GM19240 (cell line): Measurements from ENCODE around the gene ARFIP1.
A peak's percentile ranks its signal among the peaks of the same experiment; 100 is the strongest.
"Not testable (repeated sequence)": the region's sequence is repeated elsewhere in the genome, so short reads cannot be mapped to it uniquely, and the experiment has no call there.

Experiments
- DNase-seq: peaks from one replicate; pipeline ENCODE4 v3.0.0; 2011; ENCODE audit warnings: low spot score; ENCODE audit not compliant: insufficient read length

The ARFIP1 gene, protein sequence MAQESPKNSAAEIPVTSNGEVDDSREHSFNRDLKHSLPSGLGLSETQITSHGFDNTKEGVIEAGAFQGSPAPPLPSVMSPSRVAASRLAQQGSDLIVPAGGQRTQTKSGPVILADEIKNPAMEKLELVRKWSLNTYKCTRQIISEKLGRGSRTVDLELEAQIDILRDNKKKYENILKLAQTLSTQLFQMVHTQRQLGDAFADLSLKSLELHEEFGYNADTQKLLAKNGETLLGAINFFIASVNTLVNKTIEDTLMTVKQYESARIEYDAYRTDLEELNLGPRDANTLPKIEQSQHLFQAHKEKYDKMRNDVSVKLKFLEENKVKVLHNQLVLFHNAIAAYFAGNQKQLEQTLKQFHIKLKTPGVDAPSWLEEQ

DNA sequence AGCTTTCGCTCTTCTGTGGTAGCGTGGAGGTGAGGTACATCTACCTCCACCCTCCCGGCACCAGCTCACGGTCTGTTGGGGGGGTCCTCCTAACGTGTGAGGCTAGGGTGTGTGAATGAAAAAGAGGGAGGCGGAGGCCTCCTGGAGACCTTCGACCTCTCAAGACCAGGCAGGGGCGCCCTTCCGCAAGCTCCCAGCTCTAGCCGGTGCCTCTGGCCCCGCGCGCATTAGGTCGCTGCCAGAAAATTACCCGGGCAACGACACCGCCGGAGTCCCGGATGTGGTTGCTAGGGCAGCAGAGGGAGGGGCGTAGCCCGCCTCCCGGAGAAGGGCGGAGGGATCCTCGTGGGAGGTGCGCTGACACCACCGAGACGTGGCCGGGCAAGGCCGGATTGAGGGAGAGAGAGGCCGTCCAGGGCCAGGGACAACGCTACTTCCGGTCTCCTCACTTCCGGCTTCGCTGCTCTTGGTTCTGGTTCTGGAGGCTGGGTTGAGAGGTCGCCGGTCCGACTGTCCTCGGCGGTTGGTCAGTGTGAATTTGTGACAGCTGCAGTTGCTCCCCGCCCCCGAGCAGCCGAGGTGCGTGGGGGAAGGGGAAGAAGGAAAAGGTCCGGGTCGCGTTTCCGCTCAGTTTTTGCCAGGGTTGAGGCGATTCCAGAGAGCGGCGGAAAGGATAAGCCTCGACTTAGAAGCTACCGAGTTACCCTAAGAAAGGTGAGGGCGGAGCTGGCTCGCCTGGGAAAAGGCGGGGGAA is at the start of gene ARFIP1, which contains the start of gene TIGD4:
ARFIP1 (plus strand) TSS at position 442 of the 754 bp plus-strand sequence. CDS start 49,680 bp downstream, outside the sequence.
TIGD4 (minus strand) TSS at position 218 of the 754 bp plus-strand sequence. CDS start 8,726 bp downstream, outside the sequence.
- peak; percentile 47 for DNase-seq

DNA sequence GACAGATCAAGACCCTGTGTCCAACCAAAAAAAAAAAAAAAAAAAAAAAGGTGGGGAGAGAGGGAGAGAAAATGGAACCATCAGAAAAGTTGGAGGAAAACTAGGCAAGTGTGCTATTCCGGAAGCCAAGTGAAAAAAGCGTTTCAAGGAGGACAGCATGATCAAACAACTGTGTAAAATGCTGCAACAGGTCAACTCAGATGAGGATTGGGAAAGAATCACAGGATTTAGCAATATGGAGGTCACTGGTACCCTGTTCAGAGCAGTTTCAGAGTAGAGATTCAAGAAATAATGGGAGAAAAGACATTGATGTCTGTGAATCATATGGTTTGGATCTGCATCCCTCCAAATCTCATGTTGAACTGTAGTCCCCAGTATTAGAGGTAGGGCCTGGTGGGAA is 47.8 kb upstream of the ARFIP1 start:
- DNase-seq: no peak

DNA sequence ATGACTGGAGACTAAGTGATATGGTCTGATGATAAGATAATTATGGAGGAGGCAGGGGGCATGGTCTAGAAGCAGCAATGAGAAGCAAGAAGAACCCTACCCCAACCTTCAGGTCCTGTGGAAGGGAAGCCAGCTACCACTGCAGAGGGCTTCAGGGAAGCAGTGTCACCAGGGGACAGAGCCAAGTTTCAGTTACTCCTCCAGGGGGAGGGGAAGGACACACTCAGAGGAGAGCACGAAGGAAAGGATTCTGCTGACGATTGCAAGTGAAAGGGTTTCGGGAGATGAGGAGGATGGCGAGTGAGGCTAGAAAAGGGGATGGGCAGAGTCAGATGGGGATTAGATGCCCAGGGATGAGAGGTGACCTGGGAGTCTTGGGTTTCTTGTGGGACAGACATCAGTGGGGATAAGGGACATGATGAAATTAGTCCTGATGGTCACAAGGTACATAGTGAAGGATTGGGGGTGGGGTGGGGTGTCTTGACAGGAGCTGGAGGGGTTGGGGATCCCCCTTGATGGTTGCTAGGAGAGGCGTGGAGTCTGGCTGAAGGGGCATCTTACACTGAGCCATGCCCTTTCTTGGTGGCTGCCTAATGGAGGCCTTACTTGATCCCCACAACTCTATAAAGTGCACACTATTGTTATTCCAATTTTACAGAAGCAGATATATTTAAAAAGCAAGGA is 45.6 kb upstream of the ARFIP1 start:
- DNase-seq: no peak

DNA sequence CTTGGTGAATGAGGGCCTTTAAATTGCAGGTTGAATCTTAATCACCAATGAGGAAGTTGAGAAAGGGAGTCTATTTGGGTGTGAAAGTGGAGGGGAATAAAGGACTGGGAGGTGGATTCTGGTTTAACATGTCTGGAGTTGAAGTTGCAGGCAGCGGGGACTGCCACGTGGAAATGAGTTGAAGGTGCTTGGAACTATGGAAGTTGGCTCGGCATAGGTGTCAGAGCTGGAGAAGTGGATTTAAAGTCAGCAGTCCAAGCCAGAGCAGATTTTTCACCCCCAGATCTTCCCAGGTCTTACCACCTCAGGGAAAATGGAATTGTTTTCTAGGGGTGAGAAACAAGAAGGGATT is 45.1 kb upstream of the ARFIP1 start:
- no peak for DNase-seq

DNA sequence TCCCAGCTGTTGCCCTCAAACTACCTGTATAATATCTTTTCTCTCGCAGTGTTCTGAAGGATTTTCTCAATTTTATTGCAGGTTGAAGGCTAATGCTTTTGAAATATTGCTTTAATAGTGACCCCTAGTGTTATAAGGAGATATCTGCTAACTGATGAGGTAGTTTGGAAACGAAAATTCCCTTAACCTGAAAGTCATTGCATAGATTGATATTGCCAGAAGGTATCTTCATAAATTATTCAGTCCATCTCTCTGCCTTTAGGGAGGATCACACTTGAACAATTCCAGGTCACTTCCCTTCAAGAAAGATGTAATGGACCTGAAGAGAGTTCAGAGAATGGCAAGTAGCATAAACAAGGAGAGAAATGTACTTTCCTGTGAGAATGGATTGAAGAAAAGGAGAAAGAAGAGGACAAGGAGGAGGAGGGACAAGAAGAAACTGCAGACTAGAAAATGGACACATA is 44.3 kb upstream of the ARFIP1 start:
- DNase-seq: no peak

DNA sequence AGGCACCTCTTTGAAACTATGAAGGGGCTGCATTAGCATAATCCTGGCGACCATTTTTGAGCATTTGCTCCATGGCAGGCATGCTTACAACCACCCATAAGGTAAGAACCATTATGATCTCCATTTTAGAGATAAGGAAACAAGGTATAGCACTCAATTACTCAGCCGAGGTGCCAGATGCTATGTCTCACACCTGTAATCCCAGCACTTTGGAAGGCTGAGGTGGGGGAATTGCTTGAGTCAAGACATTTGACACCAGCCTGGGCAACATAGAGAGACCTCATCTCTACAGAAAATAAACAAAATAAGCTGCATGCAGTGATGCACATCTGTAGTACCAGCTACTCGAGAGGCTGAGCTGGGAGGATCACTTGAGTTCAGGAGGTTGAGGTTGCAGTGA is 43.8 kb upstream of the ARFIP1 start:
- DNase-seq: no peak

DNA sequence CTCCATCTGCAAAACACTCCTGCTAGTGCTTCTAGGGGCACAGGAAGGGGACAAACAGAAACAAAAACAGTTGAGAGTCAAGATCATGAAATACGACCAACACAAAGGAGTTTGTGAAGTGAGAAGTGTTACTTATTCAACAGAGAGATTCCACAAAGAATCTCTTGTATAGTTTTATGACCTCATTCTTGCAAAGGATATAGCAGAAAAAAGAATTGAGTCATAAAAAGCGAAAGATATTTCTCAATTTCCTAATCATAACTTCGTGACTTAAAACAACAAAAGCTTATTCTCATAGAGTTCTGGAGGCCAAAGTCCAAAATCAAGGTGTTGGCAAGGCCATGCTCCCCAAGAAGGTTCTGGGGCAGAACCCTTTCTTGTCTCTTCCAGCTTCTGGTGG is 40.9 kb upstream of the ARFIP1 start:
- no peak for DNase-seq

DNA sequence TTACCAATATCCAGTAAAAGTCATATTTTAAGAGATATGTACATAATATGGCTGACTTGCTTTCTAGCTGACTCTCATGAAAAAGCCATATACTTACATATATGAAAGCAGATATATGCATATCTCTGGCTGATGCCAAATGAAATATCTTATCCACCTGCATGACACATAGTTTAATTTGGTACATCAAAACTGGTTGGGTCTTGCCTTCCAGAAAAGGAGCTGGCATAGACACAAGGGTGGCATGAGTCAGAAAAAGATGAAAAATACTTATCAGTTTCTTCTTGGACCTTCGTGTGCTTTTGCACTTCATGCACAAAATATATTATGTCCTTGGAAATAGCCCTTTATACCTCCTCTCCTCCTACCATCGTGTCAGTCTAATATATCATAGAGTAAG is 32.3 kb upstream of the ARFIP1 start:
- DNase-seq: no peak

DNA sequence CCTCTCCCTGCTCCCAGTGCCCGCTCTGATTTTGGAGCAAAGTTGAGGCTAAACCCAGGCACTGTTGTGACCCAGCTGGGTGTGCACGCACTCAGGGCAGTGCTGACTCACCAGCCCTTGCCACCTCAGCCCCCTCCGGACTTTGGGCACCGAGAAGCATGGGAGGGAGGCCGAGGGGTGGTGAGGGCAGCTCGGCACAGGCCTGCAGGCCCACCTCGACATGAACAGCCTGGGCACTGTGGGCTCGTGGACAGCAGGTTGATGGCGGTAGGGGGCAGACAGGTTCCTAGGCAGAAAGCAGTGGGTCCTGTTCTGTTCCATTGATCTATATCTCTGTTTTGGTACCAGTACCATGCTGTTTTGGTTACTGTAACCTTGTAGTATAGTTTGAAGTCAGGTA is 31.1 kb upstream of the ARFIP1 start:
- DNase-seq: no peak

DNA sequence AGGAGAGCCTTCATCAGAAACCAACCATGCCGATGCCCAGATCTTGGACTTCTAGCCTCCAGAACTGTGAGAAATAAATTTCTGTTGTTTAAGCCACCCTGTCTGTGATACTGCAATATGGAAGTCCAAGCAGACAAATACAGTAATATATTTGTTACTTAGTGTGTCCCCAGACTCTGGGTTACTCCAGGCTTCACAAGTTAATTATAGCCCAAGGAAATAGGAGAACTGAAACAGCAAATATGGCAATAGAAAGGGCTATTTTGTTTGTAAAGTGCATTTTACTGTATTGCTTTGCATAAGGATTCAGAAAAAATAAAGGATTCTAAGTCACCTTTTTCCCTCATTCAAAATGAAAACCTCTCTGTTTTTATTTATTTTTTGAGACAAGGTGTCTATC is 16.0 kb upstream of the ARFIP1 start:
- no peak for DNase-seq

DNA sequence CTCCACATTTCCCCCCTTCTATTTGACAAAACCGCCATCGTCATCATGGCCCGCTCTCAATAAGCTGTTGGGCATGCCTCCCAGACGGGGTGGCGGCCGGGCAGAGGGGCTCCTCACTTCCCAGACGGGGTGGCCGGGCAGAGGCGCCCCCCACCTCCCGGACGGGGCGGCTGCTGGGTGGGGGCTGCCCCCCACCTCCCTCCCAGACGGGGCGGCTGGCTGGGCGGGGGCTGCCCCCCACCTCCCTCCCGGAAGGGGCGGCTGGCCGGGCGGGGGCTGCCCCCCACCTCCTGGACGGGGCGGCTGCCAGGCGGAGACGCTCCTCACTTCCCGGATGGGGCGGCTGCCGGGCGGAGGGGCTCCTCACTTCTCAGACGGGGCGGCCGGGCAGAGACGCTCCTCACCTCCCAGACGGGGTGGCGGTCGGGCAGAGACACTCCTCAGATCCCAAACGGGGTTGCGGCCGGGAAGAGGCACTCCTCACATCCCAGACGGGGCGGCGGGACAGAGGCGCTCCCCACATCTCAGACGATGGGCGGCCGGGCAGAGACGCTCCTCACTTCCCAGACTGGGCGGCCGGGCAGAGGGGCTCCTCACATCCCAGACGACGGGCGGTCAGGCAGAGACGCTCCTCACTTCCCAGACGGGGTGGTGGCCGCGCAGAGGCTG is 14.6 kb upstream of the ARFIP1 start:
- DNase-seq: not testable (repeated sequence)

DNA sequence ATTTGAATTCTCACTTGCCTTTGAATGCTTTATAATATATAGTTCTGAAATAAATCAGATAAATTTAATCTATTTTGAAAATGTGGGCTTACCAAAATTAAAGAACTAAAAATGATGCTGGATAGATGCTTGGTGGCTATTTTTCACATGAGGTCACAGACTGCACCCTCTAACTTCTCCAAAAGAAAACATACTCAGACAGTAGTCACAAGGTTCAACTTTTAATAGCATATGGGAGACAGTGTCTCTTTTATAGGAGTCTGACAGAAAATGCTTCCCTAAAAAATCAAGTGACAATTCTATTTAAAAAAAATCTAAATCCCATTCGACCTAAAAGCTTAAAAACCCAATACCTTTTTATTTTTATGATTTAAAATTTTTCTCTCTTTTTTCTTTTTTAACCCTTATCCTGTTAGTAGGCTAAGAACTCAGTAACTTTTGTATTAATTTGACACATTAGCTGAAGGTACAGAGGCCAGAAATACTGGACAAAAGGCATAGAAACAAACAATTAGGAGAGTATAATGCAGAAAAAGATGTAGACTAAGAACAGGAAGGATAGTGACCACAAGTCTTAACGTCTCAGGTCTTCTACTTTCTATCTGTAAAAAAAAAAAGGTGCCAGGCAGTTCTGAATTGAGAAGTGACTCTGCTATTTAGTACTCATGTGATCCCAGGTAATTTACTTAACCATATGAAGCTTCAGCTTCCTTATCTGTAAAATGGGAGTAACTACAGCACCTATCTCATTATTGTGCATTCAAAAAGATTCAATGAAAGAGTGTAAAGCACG is 7.8 kb upstream of the ARFIP1 start:
- no peak for DNase-seq

DNA sequence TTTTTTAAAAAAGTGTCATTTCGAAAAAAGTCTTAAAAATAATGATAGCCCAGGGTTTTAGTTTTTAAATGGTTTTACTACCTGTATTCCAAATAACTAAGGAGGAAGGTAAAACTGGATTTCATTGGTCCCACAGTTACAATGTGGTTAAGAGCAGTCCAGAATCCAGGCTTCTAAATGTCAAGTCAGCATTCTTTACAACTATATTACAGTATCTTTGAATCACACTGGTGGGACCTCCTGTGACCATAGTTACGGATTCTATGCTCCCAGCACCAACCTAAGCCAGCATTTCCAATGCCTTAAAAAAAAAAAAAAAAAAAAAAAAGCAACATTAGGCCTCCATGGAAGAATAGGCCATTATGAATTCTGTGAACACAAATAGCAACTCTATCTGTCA is 6.4 kb upstream of the ARFIP1 start:
- DNase-seq: no peak

DNA sequence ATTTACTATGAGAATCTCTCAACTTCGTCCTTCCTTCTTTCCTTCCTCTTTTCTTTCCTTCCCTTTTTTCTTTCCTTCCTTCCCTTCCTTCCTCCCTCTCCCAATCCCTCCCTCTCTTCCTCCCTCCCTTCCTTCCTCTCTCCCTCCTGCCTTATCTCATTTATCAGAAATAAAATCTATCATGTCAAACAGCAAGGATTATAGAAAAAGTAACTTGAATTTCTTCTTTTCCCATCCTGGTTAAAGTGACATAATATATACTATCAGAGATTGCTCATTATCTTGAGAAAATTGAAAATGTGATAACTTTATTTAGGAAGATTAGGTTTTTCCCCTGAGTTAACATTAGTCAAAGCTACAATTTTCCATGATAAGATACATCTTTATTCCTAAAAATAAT is 5.8 kb upstream of the ARFIP1 start:
- DNase-seq: no peak

DNA sequence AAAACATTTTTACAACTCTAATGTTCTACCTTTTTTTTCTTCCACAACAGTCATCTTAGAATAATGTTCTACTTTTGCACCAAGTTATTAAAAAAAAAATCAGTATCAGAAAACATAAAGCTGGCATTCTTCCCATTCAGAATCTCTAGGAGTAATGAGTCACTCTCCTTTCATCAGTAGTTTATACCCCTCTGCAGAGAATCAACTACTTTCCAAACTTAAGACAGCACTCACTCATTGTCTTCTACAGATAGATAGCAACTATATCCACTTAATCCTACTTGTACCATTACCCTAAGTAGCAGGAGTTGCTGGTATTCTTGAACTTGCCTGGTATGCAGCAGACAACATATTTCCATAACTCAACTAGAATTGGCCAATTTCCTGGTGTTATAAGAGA is 3.4 kb upstream of the ARFIP1 start:
- DNase-seq: no peak

DNA sequence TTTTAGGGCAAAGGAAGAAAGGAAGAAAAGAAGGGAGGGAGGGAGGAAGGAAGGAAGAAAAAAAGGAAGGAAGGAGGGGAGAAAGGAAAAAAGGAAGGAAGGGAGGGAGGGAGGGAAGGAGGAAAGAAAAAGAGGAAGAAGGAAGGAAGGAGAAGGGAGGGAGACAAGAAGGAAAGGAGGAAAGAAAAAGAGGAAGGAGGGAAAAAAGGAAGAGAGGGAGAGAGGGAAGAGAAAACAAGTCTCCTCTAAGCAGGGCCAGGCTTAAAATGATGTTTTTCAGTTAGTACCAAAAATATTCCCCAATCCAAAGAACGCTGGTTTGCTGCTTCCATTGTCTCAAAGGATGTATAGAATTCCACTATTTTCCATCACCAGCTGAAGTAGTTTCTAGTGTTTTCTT is 2.3 kb upstream of the ARFIP1 start:
- DNase-seq: no peak

DNA sequence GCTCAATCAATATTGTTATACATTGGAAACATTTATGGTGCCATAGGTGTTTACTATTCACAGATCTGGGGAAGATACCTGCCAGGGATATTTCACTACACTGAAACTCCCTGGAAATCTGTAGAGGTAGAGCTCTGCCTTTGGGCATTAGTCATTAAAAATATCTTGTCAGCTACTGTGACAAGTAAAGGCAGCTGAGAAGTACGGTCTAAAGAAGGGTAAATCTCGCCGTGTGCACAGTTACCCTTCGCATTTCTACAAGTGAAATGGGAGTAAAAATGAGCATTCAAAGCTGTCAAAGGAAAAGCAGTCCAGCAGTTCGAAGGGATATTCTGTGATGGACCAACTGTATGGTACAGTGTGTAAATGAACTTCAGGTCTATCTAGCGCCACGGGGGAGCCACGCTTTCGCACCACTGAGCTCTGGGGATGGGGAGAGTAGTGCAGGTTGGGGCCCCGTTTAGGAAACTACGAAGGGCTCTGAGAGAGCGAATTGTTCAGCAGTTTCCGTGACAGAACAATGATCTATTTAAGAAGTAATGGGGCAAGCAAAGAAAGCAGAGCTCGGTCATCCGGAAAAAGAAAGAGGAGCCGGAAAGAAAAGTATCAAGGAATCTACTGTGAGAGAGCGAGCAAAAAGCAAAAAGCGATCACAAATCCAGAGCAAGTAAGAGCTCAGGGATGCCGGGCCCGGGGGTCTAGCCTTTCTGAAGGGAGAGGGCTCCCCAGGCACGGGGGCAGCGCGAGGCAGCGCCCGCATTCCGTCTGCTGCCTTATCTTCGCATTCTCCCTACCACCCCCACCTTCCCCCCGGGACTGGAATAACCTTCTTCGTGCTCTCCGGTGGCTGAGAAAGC is 870 bp upstream of the ARFIP1 start:
- no peak for DNase-seq

DNA sequence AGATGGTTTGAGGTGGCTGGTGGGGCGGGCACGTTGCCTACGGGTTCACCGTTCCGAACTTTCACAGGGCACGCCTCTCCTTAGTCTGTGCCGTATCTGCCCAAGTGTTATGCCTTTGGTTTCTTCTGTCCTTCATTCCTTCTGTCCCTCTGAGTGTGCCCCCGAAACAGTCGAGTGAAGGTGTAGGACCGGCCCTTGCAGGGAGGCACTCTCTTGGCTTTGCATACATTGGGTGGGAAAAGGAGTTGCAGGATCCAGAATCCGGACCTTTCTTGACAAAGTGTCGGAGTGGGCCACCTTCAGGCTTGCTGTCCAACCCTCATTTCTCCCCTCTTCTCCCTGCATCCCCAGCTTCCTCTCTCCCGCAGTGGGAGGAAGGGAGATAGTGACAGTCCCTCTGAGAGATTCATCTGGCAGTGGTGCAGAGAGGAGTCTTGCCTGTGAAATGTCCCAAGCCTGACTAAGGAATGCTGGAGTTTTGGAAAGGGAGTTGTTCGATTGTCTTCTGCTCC is 569 bp downstream of the ARFIP1 start:
- DNase-seq: no peak

DNA sequence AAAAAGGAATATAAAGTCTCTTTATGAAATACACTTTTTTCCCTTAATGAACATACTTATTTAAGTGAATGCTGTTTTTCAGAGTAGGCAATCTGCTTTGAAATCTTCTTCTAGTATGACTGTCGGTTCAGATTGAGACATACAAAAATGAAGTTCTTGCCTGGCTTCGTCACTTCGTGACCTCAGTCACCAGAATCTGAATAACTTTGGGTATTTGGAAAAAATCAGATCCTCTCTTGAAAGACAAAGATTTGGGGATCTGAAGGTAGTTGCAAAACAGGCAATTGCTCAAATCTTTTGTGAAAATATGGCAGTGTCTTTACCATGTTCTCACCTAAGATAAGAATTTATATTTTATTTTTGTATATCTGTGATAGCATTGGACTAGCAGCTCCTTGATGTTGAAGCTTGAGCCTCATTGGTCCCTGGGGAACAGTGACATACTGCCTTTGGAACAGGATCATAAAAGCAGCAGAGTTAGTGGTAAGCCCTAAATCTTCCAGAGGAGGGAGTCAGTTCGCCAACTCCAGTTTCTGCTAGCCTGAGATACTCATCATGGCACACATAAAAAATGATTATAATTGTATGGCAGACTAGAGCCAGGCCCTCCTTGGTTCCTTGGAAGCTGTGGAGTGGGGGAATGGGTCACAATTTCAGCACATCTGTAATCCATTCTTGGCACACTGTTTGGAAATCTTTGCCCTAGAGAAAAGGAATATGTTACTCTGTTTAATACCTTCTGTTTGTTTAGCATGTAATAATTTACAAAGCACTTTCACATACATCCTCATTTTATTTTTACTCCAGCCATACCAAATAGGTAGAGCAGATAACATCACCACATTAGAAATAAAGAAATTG is 5.0 kb downstream of the ARFIP1 start:
- DNase-seq: no peak
